OCI-LY7 (cell line): ENCODE data around the gene PLEKHO1. TPM values are rescaled to one million over a fixed set of nuclear protein-coding genes. Genes with fewer than 3 reads are reported as not detected.

Experiments used
- BruUV-seq: library from RNA; stranded (reverse); fragments of 400-500 nt; replicated peaks from 2 replicates; lab custom pipeline; 2021; lab: Mats Ljungman, UMichigan
- CTCF ChIA-PET: fragments of 300-600 bp; sonication (Branson Sonifier 250); formaldehyde crosslinking; loops from one replicate; lab custom pipeline; 2022; ENCODE audit warnings: antibody characterized with exemption; ENCODE audit not compliant: unreplicated experiment; lab: Charles Lee
- POLR2A ChIA-PET: fragments of 300-600 bp; sonication (Branson Sonifier 250); formaldehyde crosslinking; loops from one replicate; lab custom pipeline; 2022; ENCODE audit warnings: antibody characterized with exemption; lab: Charles Lee
- DNase-seq: peaks from one replicate; pipeline ENCODE4 v3.0.0-alpha.2; 2015; ENCODE audit warnings: low spot score
- H2AFZ ChIP-seq: fragments of 200-600 bp; sonication (generic), shearing (Covaris generic); 2 replicates; pipeline ENCODE4 v1.6.1; 2014; ENCODE audit warnings: mild to moderate bottlenecking, antibody characterized with exemption, low read length, moderate library complexity
- H3K27ac ChIP-seq: fragments of 200-600 bp; sonication (generic); 2 replicates; pipeline ENCODE4 v1.5.1; 2014; ENCODE audit warnings: mixed run types, low read depth, mild to moderate bottlenecking, moderate library complexity, low read length, inconsistent platforms; ENCODE audit not compliant: poor library complexity, severe bottlenecking
- H3K36me3 ChIP-seq: fragments of 200-600 bp; sonication (generic); 2 replicates; pipeline ENCODE4 v1.6.1; 2014; ENCODE audit warnings: mild to moderate bottlenecking, antibody characterized with exemption, low read length, moderate library complexity, mixed read lengths; ENCODE audit not compliant: insufficient read depth
- H3K4me1 ChIP-seq: fragments of 200-600 bp; sonication (generic); 2 replicates; pipeline ENCODE4 v1.5.1; 2014; ENCODE audit warnings: mild to moderate bottlenecking, low read length; ENCODE audit not compliant: insufficient read depth, poor library complexity, severe bottlenecking
- H3K4me2 ChIP-seq: fragments of 200-600 bp; sonication (generic); 2 replicates; pipeline ENCODE4 v1.6.1; 2014; ENCODE audit warnings: mild to moderate bottlenecking, low read length
- H3K4me3 ChIP-seq: fragments of 200-600 bp; sonication (generic); 2 replicates; pipeline ENCODE4 v1.5.1; 2014; ENCODE audit warnings: mild to moderate bottlenecking, low read depth, low read length; ENCODE audit not compliant: poor library complexity, severe bottlenecking
- H3K79me2 ChIP-seq: fragments of 200-600 bp; sonication (generic); 2 replicates; pipeline ENCODE4 v1.6.1; 2016; ENCODE audit warnings: low read depth, mild to moderate bottlenecking, low read length, moderate library complexity, mixed read lengths; ENCODE audit not compliant: insufficient read depth
- H3K9me2 ChIP-seq: fragments of 200-600 bp; sonication (generic); 2 replicates; pipeline ENCODE4 v1.6.1; 2016; ENCODE audit warnings: mild to moderate bottlenecking, low read length, mixed read lengths; ENCODE audit not compliant: insufficient read depth
- H3K9me3 ChIP-seq: fragments of 200-600 bp; sonication (generic); 2 replicates; pipeline ENCODE4 v1.6.1; 2014; ENCODE audit warnings: mild to moderate bottlenecking, mixed run types, low read length, mixed read lengths
- H4K20me1 ChIP-seq: fragments of 200-600 bp; sonication (generic); 2 replicates; pipeline ENCODE4 v1.6.1; 2014; ENCODE audit warnings: mild to moderate bottlenecking, antibody characterized with exemption, low read length, moderate library complexity, mixed read lengths; ENCODE audit not compliant: insufficient read depth
- EZH2phosphoT487 ChIP-seq: fragments of 200-600 bp; sonication (generic); IDR thresholded peaks from 2 replicates; pipeline ENCODE4 v1.6.1; 2018; ENCODE audit warnings: low read depth, borderline replicate concordance, mild to moderate bottlenecking, mixed run types, antibody characterized with exemption, low read length, moderate library complexity, mixed read lengths
- intact Hi-C: fragments of 100-400 bp; cut with micrococcal nuclease; formaldehyde crosslinking; loops from one replicate; pipeline ENCODE4 v1.10.0; 2022; ENCODE audit not compliant: unreplicated experiment
- total RNA-seq, 2 experiments: library from RNA; depleted of rRNA in 1 of 2; stranded (reverse); fragments of >200 nt in 1 of 2; shearing (Covaris generic) in 1 of 2; gene quantifications; 2 replicates each; pipeline ENCODE4 v1.2.3, GENCODE V29; 2014 to 2022
- TF ChIP-seq, protein P1 (sequence below): fragments of 200-600 bp; sonication (generic); conservative IDR thresholded peaks from 2 replicates; pipeline ENCODE4 v1.5.1; 2014; ENCODE audit warnings: mild to moderate bottlenecking, antibody characterized with exemption, low read length, moderate library complexity, mixed read lengths

Gene PLEKHO1
- total RNA-seq, 2 experiments from 2014 or later = 75.5 to 122 TPM

GRCh38 chr1:150186789-150187559, 37.3 kb downstream of the PLEKHO1 start:
- no peak overlapping the region for H3K27ac ChIP-seq
- H4K20me1 ChIP-seq = no peaks in the 10 kb centered on the region; the same call in 1 of the 2 replicates
- H3K4me2 ChIP-seq = peak overlapping the region; percentile 21; the same call in 1 of the 2 replicates
- peaks cover 11% of the 10 kb centered on the region for H3K4me1 ChIP-seq
- no peak overlapping the region for H3K4me3 ChIP-seq
- H3K9me3 ChIP-seq = no peaks in the 10 kb centered on the region
- TF ChIP-seq, protein P1, sequence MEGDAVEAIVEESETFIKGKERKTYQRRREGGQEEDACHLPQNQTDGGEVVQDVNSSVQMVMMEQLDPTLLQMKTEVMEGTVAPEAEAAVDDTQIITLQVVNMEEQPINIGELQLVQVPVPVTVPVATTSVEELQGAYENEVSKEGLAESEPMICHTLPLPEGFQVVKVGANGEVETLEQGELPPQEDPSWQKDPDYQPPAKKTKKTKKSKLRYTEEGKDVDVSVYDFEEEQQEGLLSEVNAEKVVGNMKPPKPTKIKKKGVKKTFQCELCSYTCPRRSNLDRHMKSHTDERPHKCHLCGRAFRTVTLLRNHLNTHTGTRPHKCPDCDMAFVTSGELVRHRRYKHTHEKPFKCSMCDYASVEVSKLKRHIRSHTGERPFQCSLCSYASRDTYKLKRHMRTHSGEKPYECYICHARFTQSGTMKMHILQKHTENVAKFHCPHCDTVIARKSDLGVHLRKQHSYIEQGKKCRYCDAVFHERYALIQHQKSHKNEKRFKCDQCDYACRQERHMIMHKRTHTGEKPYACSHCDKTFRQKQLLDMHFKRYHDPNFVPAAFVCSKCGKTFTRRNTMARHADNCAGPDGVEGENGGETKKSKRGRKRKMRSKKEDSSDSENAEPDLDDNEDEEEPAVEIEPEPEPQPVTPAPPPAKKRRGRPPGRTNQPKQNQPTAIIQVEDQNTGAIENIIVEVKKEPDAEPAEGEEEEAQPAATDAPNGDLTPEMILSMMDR = peak; percentile 89
- no peak for TF ChIP-seq EZH2phosphoT487
- DNase-seq = peak; percentile 80
- H2AFZ ChIP-seq = peak overlapping the region; percentile 39; the same call in 1 of the 2 replicates
- ChIA-PET CTCF (interaction anchor here (0.6 to 1.4 kb wide), 9 partner anchors 17 to 251 kb away, joined by 3 to 6 read pairs (median 3); partner anchors contain the start of gene VPS45), POLR2A (interaction anchor here (0.6 to 1.7 kb wide), 13 partner anchors 8 to 300 kb away, joined by 3 to 18 read pairs (median 3); a partner anchor contains a TSS)
- no peaks in the 10 kb centered on the region for H3K36me3 ChIP-seq
- intact Hi-C loops = loop anchor here (1.0 to 5.0 kb wide), 2 partner anchors 225 to 295 kb away; no protein-coding TSS in a partner anchor
- no peaks in the 10 kb centered on the region for H3K9me2 ChIP-seq
- BruUV-seq = no TSS peak
- no peaks in the 10 kb centered on the region for H3K79me2 ChIP-seq

DNA sequence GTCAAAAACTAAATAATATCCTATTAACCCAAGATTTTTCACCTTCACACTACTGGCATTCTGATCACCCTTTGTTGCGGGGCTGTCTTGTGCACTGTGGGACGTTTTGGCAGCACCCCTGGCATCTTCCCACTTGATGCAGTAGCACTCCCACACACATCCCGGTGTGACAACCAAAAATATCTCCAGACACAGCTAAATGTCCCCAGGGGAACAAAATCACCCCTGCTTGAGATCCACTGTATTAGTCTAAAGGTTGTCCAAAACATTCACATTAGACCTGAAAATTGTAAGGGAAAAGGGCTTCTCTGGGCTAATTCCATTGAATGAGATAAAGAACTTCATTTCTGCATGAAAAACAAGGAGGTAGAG, 37.8 kb downstream of the PLEKHO1 start:
- BruUV-seq = no TSS peak
- TF ChIP-seq, protein P1 = peak; percentile 46
- TF ChIP-seq EZH2phosphoT487 = no peak
- Histone ChIP-seq H3K9me2 (no peaks in the 10 kb centered on the region), H3K36me3 (no peaks in the 10 kb centered on the region), H3K9me3 (no peaks in the 10 kb centered on the region), H3K4me3 (no peak overlapping the region), H4K20me1 (no peaks in the 10 kb centered on the region; the same call in 1 of the 2 replicates), H3K79me2 (no peaks in the 10 kb centered on the region), H3K27ac (no peak overlapping the region), H3K4me2 (no peak overlapping the region), H3K4me1 (peaks cover 11% of the 10 kb centered on the region), H2AFZ (peak overlapping the region; percentile 27)
- POLR2A ChIA-PET = interaction anchor here (0.6 to 1.7 kb wide), 9 partner anchors 30 to 300 kb away, joined by 3 to 18 read pairs (median 3); a partner anchor contains a TSS
- intact Hi-C loops = loop anchor here (1.0 to 5.0 kb wide), 2 partner anchors 225 to 295 kb away; no protein-coding TSS in a partner anchor
- DNase-seq = no peak
- CTCF ChIA-PET = interaction anchor here (0.9 to 1.4 kb wide), 4 partner anchors 17 to 120 kb away, joined by 3 to 6 read pairs (median 4); partner anchors contain the start of gene VPS45
